ENCODE data around the gene DARS2. TPM values are rescaled to one million over a fixed set of nuclear protein-coding genes. Genes with fewer than 3 reads are reported as not detected.

Gene DARS2
- total RNA-seq, 2 donors from 2014 or later = 7.5 to 11.2 TPM

- peaks cover 10% of the 10 kb centered on the region for H3K4me1 ChIP-seq
- H3K9me3 ChIP-seq = no peaks in the 10 kb centered on the region
- no peak for ATAC-seq
- no peak for DNase-seq
- H3K36me3 ChIP-seq (replicated peaks in 1 of 2; ENCODE audit: insufficient read depth in 1 of 2, low read depth in 2 of 2) = no peaks in the 10 kb centered on the region
- no peak overlapping the region for H3K4me3 ChIP-seq
- intact Hi-C loops (cut with DNase I) = no loop called here
- TF ChIP-seq POLR2A (IDR thresholded peaks at IDR 0.05) (no peak), CTCF (IDR thresholded peaks at IDR 0.05) (no peak)
- H3K27me3 ChIP-seq = no peaks in the 10 kb centered on the region
- no peak overlapping the region for H3K27ac ChIP-seq
- 92 to 94% methylated on average over 1 of the region's 1 CpG for WGBS, 2 donors
These were observed 69.1 kb downstream of the DARS2 start for GRCh38 chr1:173893611-173894010.

- ATAC-seq (no peak), DNase-seq (no peak)
- Histone ChIP-seq H3K4me1 (peaks cover 10% of the 10 kb centered on the region), H3K27ac (no peak overlapping the region), H3K27me3 (no peaks in the 10 kb centered on the region), H3K36me3 (replicated peaks in 1 of 2; ENCODE audit: insufficient read depth in 1 of 2, low read depth in 2 of 2) (no peaks in the 10 kb centered on the region), H3K9me3 (no peaks in the 10 kb centered on the region), H3K4me3 (no peak overlapping the region)
- intact Hi-C loops (cut with DNase I) = no loop called here
- TF ChIP-seq CTCF (IDR thresholded peaks at IDR 0.05) (no peak), POLR2A (IDR thresholded peaks at IDR 0.05) (no peak)
- 93% methylated on average over 3 of the region's 3 CpGs for WGBS, 2 donors
These were observed 69.7 kb downstream of the DARS2 start for GRCh38 chr1:173894189-173894588.

GRCh38 chr1:173900427-173900826 lies 76.0 kb downstream of the DARS2 start:
- TF ChIP-seq CTCF (IDR thresholded peaks at IDR 0.05) = no peak
- TF ChIP-seq POLR2A (IDR thresholded peaks at IDR 0.05) = no peak
- no peak for DNase-seq

GRCh38 chr1:173900992-173901391 lies 76.5 kb downstream of the DARS2 start:
- ATAC-seq = no peak
- 74 to 78% methylated on average over 3 of the region's 3 CpGs for WGBS, 2 donors

More at GRCh38 chr1:173900427-173900826, 76.0 kb downstream of the DARS2 start:
- Histone ChIP-seq H3K4me3 (no peak overlapping the region), H3K27ac (no peak overlapping the region), H3K36me3 (replicated peaks in 1 of 2; ENCODE audit: insufficient read depth in 1 of 2, low read depth in 2 of 2) (no peaks in the 10 kb centered on the region), H3K27me3 (no peaks in the 10 kb centered on the region), H3K9me3 (no peaks in the 10 kb centered on the region), H3K4me1 (peaks cover 24% of the 10 kb centered on the region)
- intact Hi-C loops (cut with DNase I) = no loop called here
- no peak for ATAC-seq
- WGBS, 2 donors = 44 to 45% methylated on average over 2 of the region's 2 CpGs

More at GRCh38 chr1:173900992-173901391, 76.5 kb downstream of the DARS2 start:
- Histone ChIP-seq H3K36me3 (replicated peaks in 1 of 2; ENCODE audit: insufficient read depth in 1 of 2, low read depth in 2 of 2) (no peaks in the 10 kb centered on the region), H3K9me3 (no peaks in the 10 kb centered on the region), H3K27me3 (no peaks in the 10 kb centered on the region), H3K4me3 (no peak overlapping the region), H3K4me1 (peaks cover 24% of the 10 kb centered on the region), H3K27ac (no peak overlapping the region)
- intact Hi-C loops (cut with DNase I) = no loop called here
- no peak for DNase-seq
- TF ChIP-seq POLR2A (IDR thresholded peaks at IDR 0.05) (no peak), CTCF (IDR thresholded peaks at IDR 0.05) (no peak)
